ENCODE measurements around the gene KCTD1.

KCTD1 gene

GRCh38 chr18:26424428-26425147 lies 123.8 kb downstream of the KCTD1 start:
- DNase-seq (ENCODE audit: low read depth), result no peak

GRCh38 chr18:26422472-26423162 lies 125.7 kb downstream of the KCTD1 start:
- DNase-seq (ENCODE audit: low read depth), result no peak

- DNase-seq (ENCODE audit: low read depth), result no peak
Observed at GRCh38 chr18:26421931-26422330, 126.4 kb downstream of the KCTD1 start.

- no peak for DNase-seq (ENCODE audit: low read depth)
Observed at GRCh38 chr18:26421503-26421902, 126.8 kb downstream of the KCTD1 start.

GRCh38 chr18:26419746-26420145 lies 128.6 kb downstream of the KCTD1 start:
- DNase-seq (ENCODE audit: low read depth), result no peak

- no peak for DNase-seq (ENCODE audit: low read depth)
Observed at GRCh38 chr18:26418225-26418624, 130.1 kb downstream of the KCTD1 start.

- no peak for DNase-seq (ENCODE audit: low read depth)
Observed at GRCh38 chr18:26417190-26417589, 131.2 kb downstream of the KCTD1 start.

GRCh38 chr18:26416652-26417150 lies 131.7 kb downstream of the KCTD1 start:
- DNase-seq (ENCODE audit: low read depth), result no peak

GRCh38 chr18:26415631-26416030 lies 132.7 kb downstream of the KCTD1 start:
- DNase-seq (ENCODE audit: low read depth), result no peak

GRCh38 chr18:26414901-26415440 lies 133.4 kb downstream of the KCTD1 start:
- no peak for DNase-seq (ENCODE audit: low read depth)

- DNase-seq (ENCODE audit: low read depth), result no peak
Observed at GRCh38 chr18:26409091-26409490, 139.3 kb downstream of the KCTD1 start.

GRCh38 chr18:26407736-26408601 lies 140.4 kb downstream of the KCTD1 start:
- no peak for DNase-seq (ENCODE audit: low read depth)

- DNase-seq (ENCODE audit: low read depth), result no peak
Observed at GRCh38 chr18:26406854-26407517, 141.4 kb downstream of the KCTD1 start.

- no peak for DNase-seq (ENCODE audit: low read depth)
Observed at GRCh38 chr18:26406324-26406723, 142.0 kb downstream of the KCTD1 start.

- no peak for DNase-seq (ENCODE audit: low read depth)
Observed at GRCh38 chr18:26405190-26405801, 143.1 kb downstream of the KCTD1 start.

Measured in stimulated activated CD4-positive, alpha-beta T cell treated with anti-CD3 and anti-CD28 coated beads, Interleukin-2, amount 100 ng/mL, for 4 hours (primary cell).